ENCODE measurements around the gene SYT15.
"Not testable (repeated sequence)": the region's sequence is repeated elsewhere in the genome, so short reads cannot be mapped to it uniquely, and the experiment has no call there.

SYT15 gene

DNA sequence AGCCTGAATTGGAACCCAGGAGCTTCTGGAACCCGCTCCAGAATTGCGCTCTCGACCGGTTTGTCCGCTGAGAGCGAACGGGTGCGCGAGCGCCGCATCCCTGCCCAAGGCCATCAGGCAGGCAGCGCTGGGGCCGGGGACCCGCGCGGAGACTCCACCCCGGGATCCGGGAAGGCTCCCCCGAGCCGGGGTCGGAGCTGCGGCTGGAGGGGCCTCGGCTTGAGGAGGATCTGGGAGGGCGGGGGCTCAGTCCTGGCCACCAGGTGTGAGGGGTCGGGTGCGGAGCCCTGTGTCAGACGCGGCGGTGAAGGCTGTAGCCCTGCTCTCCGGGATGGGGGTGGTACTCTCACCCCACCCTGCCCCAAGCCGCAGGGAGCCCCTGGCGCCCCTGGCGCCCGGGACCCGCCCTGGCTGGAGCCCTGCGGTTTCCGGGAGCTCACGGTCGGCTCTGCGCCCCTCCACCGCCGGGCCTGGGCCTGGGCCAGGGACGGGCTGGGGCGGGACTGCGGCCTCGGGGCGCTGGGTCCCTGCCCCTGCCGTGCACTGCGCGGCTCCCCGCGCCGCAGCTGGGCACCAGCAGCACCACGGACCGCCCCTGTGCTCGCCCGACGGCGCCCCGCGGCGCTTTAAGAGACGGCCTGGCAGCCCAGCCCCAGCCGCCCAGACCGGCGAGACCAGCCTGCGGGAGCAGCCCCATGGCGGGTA, at the start of gene SYT15:
Gene SYT15, plus strand, starts transcription at position 655 of the 705 bp plus-strand sequence. Its CDS starts 41 bp downstream, at position 696.
- DNase-seq: not testable (repeated sequence)

DNA sequence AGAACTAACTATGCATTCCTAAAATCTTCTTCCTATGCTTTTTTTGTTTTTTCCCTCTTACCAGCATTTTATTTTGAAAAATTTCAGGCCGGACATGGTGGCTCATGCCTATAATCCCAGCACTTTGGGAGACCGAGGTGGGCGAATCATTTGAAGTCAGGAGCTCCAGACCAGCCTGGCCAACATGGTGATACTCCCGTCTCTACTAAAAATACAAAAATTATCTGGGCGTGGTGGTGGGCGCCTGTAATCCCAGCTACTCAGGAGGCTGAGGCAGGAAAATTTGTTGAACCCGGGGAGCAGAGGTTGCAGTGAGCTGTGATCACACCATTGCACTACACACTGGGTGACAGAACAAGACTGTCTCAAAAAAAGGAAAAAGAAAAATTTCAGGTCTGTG, 49.2 kb upstream of the SYT15 start:
- DNase-seq: not testable (repeated sequence)

DNA sequence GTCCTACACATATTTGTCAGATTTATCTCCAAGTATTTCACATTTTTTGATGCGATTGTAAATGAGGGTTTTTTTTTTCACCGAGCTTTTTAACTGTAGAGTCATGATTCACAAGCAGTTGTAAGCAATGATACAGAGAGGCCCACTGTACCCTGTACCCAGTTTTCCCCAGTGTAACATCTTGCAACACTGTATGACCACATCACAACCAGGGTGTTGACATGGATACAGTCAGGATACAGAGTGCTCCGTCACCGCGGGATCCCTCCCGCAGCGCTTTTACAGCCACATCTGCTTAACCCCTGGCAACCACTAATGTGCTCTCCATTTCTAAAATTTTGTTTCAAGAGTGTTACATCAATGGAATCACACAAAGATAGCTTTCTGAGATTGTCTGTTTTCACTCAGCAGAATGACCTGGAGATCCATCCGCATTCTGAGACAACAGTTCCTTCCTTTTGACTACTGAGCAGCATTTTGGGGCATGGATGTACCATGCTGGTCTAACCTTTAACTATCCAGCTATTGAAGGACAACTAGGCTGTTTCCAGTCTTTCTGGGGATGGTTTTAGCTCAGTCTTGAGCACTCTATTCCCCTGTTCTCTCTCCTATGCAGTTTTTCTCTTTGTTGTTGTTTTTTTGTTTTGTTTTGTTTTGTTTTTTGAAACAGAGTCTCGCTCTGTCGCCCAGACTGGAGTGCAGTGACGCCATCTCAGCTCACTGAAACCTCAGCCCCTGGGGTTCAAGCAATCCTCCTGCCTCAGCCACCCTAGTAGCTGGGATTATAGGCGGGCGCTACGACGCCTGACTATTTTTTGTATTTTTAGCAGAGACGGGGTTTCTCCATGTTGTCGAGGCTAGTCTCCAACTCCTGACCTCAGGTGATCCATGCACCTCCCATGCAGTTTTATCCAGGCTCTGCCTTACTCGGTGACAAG, 48.4 kb upstream of the SYT15 start:
- no peak for DNase-seq

DNA sequence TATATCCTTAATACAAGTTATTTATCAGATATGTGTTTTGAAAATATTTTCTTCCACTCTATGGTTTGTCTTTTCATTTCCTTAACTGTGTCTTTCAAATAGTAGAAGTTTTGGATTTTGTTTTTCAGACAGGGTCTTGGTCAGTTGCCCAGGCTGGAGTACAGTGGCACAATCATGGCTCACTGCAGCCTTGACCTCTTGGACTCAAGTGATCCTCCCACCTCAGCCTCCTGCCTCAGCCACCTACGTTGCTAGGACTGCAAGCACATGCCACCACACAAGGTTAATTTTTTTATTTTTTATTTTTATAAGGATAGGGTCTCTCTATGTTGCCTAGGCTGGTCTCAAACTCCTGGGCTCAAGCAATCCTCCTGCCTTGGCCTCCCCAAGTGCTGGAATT, 46.7 kb upstream of the SYT15 start:
- not testable (repeated sequence) for DNase-seq

DNA sequence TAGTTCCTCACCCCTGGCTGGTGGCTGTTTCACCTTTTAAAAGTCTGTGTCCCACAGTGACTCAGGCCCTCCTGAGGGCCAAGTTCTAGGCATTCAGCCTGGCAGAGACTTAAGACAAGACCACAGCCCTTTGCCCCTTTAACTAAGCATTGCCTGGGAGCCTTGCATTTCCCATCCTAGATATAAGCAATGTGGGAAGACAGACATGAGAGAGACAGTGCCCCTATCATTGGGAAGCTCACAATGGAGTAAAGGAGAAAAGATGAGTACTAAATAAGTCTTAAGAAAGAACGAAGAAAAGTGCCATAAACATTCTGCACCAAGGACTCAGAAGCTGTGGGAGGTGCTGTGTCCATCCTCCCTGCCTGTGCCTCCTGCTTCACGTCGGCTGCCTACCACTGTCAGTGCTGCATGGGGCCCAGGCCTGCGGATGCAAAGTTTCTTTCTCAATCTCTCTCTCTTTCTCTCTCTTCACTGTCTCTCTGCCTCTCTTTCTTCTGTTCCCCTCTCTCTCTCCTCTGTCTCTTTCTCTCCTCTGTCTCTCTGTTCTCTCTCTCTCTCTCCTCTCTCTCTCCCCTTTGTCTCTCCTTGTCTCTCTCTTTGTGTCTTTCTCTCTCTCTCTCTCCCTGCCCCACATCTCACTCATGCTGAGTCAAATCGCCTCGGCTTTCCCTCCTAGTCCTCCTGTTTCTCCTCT, 44.0 kb upstream of the SYT15 start:
- DNase-seq: no peak

DNA sequence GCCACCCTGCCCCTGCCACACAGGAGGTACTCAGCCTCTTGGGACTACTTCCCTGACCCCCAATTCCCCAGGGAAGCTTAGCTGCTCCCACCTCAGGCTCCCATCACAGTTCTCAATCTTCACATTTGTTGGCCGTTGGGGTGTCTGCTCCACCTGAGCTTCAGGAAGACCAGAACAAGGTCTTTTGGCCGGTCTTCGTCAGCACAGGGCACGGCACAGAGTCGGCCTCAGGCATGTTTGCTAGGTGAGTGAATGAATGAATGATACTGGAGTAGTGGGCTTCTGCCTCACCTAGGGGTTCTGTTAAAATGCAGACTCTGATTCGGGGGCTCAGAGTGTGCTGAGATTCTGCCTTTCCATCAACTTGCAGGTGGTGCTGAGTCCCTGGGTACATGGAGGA, 42.8 kb upstream of the SYT15 start:
- no peak for DNase-seq

DNA sequence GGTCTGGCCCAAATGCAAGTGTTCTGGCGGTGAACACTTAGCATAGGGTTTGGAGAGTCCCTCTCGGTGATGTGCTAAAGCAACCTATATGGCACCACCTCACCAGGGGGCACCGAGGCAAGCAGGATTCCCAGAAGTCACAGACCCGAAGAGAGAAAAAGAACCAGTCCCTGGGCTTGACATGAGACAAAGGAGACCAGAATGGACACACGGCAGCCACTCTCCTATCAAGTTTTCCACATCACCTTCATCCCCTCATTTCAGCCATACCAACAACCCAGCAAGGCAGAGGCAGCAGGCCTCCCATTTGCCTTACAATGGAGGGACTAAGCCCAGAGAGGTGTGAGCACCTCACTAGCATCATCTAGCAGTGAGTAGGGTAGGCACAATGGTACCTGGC, 42.1 kb upstream of the SYT15 start:
- no peak for DNase-seq

DNA sequence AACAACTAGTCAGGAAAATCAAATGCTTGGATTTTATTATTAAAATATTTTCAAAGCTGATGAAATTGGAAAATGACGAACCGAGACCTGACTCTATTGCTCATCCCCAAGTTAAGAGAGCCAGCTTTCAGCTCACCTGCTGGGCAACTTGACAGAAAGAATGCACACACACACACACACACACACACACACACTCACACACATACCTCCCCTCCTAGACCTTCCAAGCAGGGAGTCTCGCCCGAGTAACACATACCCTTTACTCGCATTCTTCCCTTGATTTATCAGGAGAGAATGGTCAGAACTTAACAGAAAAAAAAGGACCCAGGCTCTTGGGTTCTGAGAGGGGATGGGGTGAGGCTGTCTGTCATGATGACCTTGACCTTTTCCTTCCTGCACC, 41.6 kb upstream of the SYT15 start:
- DNase-seq: no peak

DNA sequence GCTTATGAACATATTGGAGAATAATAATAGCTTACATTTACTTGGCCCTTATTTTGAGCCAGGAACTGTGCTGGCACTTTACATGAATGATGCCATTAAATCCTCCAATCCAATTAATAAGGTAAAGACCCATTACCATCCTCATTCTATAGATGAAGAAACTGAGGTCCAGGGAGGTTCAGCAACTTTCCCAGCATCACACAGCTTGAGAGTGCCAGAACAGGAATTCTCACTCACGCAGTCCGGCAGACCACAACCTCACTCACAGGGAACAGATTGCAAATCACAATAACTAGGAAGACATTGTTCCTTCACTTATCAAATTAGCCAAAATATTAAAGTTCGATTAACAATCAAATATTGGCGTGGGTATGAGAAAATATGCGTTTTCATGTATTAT, 40.8 kb upstream of the SYT15 start:
- DNase-seq: no peak

DNA sequence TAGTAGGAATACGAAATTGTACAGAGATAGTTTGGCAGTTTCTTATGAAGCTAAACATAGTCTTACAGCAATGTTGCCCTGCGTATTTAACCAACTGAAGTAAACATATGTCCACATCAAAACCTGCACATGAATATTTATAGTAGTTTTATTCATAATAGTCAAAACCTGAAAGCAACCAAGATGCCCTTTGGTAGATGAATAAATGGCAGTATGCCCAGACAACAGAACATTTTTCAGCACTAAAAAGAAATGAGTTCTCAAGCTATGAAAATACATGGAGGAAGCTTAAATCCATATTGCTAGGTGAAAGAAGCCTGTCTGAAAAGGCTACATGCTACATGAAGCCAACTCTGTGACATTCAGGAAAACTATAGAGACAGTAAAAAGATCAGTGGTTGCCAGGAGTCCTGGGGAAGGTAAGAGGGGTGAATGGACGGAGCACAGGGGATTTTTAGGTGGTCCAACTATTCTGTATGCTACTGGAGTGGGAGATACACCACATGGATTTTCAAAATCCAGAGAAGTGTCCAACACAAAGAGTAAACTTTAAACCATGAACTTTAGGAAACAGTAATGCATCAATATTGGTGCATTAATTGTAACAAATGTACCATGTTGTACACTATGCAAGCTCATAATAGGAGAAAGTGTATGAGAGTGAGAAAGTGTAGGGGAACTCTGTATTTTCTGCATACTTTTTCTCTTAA, 40.1 kb upstream of the SYT15 start:
- DNase-seq: no peak

DNA sequence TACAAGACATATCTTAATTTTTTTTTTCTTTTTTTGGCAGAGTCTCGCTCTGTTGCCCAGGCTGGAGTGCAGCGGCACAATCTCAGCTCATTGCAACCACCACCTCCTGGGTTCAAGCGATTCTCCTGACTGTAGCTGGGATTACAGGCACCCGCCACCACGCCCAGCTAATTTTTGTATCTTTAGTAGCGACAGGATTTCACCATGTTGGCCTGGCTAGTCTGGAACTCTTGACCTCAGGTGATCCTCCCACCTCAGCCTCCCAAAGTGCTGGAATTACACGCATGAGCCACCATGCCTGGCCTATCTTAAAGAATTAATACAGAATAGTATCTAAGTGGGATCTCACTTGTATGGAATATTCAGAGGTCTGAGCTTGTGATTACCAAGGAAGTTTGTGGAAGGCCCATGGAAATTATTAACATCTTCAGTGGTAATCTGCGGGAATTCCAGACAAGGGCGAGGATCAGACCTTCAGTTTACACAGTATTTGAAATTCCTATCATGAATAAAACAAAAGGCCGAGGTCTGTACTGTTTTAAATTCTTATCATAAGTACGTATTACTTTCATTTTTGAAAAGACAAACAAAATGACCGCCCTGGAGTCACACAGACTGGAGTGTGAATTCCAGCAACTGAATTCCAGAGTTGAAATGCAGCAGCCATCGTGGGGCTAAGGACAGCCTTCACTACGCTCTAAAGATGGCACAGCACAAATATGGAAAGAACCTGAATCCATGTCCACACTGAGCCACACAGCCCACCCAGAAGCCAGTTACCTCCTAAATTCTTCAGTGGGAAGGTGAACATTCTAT, 39.1 kb upstream of the SYT15 start:
- DNase-seq: no peak

DNA sequence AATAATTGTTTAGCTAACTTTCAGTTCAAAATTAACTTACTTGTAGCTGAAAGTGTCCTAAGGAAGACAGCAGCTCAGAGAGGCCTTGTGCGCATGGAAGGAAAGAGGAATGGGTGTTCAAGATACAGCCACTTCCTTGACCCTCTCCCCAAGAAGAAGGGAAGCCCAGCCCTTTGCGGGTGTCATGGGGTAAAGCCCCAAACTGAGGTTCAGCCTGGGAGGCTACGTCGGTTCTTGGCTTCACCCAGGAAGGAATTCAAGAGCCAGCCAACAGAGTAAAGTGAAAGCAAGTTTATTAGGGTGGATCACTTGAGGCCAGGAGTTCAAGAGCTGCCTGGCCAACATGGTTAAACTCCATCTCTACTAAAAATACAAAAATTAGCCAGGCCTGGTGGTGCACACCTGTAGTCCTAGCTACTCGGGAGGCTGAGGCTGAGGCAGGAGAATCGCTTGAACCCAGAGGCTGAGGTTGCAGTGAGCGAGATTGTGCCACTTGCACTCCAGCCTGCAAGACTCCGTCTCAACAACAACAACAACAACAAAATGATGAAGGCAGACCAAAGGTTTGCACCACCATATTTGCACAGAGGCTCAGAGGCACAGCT, 38.4 kb upstream of the SYT15 start:
- DNase-seq: no peak

DNA sequence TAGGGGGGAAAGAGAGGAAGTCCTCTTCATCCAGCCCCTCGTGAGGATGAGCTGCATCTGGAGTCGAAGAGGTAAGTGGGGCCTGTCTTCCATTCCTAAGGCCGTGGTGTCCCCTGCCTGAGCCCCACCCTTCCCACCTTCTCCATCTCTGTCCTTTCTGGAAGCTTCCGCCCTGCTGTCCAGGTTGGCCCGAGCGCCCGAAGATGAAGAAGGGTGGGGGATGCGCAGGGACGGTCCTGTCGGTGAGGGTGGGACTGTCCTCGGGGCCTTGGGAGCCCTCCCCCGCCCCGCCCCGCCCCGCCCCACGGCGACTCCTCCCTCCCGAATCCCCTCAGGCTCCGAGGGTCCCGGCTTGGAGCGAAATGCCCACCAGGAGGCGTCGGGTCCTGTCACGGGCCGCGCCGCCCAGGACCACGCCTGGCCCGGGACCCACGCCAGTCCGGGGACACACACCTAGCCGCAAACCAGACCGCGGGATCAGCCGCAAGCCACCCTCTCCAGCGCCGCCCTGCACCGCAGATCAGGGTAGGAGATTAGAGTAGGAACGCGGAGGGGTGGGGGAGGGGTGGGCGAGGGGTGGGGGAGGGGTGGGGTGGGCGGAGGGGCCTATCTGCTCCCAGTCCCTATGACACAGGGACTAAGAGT, 37.8 kb upstream of the SYT15 start:
- DNase-seq: no peak

DNA sequence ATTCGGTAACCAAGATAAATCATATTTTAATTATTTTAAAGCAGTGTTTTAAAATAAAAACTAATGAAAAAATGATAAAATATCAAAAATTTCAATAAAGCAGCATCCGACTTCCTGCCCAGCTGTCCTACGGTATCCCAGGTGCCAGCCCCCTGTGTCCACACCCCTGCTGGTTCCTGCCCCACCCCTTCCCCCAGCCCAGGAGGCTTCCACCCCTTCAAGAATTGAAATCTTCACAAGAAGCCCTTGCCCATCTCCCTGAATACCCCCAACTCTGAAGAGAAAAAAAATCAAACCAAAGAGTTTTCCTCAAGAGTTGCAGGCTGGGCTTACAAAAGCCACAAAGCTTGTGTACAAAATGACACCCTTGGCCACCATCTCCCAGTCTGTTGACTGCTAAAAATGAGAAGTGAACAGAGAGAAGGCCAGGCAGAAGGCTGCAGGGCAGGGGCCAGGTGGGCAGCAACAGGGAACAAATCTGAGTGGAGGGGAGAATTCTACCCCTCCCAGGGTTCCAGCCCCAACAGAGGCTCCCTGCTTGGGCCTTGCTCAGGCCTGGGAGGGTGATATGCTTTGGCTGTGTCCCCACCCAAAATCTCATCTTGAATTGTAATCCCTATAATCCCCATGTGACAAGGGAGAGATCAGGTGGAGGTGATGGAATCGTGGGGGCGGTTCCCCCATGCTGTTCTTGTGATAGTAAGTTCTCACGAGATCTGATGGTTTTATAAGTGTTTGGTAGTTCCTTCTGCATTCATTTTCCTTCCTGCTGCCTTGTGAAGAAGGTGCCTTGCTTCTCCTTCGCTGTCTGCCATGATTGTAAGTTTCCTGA, 37.0 kb upstream of the SYT15 start:
- no peak for DNase-seq

DNA sequence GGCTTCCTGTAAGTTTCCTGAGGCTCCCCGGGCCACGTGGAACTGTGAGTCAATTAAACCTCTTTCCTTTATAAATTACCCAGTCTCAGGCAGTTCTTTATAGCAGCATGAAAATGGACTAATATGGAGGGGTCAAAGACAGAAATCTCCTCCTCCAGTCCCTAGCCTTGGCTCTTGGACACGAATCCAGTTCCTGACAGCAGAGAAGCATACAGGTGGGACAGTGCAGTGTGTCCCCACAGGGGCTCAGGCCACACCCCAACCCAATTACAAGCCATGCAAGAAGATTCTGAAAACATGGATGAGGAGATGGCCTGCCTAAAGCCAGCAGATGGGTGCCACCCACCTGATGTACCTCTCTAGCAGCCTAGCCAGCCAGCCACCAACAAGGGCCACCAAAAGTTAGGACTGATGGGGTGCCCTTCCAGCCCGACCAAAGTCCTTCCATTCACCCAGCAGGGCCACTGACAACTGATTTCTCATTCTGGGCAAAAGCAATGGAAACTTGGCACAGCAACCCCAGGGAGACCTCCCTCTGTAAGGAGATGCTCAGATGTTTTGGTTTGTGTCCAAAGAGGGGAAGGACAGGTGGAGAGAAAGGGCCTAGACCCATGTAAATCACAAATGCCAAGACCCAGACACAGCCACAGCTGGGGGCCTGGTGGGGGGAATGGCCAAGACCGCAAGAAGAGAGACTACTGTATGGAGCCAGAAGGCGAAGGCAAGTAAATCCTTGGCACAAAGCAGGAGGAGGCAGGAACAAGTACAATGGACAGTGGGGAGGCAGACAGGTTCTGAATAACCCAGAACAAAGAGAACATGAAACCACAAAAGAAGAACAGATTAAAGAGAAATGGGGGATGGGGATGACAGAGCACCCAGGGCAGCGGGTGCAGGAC, 36.1 kb upstream of the SYT15 start:
- no peak for DNase-seq

DNA sequence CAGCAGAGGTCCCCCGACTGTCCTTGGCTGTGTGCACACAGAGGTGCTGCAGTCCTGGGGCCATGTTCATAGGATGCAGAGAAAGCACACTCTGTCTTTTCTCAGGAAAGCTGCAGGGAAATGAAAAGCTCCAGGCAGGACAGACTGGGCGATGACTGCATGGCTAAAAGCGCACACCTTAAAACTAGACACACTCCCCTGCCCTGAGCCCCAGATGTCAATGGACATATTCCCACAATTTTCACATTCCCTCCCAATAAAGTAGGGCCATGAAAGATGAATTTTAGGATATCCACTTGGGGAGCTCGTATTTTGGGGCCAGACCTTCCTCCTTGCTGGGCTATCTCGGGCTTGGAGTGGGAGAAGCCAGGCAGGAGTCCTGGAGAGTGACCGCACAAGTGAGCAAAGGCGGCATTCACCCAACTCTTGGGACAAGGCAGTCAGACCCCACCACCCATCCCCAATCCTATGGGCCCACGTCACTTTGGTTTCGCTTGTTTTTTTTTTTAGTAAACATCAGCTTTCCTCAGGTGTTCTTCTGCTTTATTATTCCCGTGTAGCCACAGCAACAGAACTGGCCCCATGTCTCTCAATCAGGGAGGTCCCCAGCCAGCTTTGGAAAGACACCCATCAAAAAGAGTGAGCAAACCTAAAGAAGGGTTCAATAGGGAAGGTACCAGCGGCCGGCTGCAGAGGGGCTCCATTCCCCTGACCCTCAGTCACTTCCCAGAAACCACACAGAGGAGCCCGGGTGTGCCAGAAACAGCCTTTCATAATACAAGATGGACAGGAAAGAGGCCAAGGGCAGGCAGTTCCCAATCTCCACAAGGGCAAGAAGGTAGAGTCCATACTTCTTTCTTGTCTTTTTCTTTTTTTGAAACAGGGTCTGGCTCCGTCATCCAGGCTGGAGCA, 35.2 kb upstream of the SYT15 start:
- no peak for DNase-seq

DNA sequence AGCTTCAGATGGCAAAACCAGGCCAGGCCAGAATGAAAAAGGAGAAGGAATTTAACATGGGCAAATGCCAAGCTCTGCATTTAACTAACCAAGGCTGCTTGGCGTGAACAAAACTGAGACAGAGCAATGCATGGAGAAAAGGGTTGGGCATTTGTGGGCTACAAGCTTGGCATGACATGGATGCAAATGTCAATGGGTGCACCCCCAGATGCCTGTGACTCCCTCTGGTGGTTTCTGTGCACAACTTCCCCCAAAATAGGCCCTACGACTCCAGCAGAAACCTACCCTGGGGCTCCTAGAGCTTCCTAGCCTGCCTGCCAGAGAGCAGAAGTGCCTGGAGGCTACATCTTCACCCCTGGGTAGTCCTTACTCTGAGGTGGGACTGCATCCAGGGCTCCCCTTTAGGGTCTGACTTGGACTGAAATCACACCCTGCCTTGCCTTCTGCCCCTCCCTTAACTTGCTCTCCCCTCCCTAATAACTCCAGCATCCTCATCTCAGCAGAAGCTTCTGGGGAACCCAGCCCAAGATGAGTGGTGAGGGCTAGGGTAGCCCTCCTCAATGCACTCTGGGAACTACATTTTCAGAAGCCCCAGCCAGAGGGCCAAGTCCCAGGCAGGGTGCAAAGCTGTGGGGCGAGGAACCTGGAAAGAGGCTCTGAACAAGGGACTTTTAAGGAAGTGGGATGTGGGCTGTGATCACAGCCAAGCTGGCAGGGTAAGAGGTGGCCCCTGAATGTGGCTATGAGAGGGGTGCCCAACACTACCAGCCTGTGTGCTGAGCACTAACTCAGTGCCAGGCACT, 33.7 kb upstream of the SYT15 start:
- DNase-seq: no peak
